H1 (cell line): Measurements from ENCODE around the gene ADCY7. TPM values are rescaled to one million over a fixed set of nuclear protein-coding genes. Genes with fewer than 3 reads are reported as not detected.
A peak's percentile ranks its signal among the peaks of the same experiment; 100 is the strongest.

Experiments
- CTCF ChIA-PET: fragments of 300-600 bp; sonication (Branson Sonifier 250); formaldehyde crosslinking; loops from one replicate; lab custom pipeline; 2021; ENCODE audit not compliant: partially characterized antibody; lab: Charles Lee
- POLR2A ChIA-PET: fragments of 300-600 bp; sonication (Branson Sonifier 250); formaldehyde crosslinking; loops from one replicate; lab custom pipeline; 2021; ENCODE audit warnings: inconsistent platforms; ENCODE audit not compliant: partially characterized antibody; lab: Charles Lee
- DNase-seq, 2 experiments: peaks; one replicate each; pipeline versions ENCODE4 v3.0.0 to v3.0.0-alpha.2; 2010 to 2022; ENCODE audit warnings: low spot score in 2 of 2, low read depth in 1 of 2, mixed read lengths in 1 of 2
- FAIRE-seq: peaks from 2 replicates; lab custom pipeline; 2011; peaks lifted over from hg19 to GRCh38; lab: Jason Lieb, UNC
- H2AFZ ChIP-seq: 2 replicates; pipeline ENCODE4 v1.8.1; 2012; ENCODE audit warnings: low read length, inconsistent platforms
- H2AK5ac ChIP-seq: 2 replicates; pipeline ENCODE4 v1.6.1; 2013; ENCODE audit warnings: low read depth, low read length
- H2BK120ac ChIP-seq: replicated peaks from 2 replicates; pipeline ENCODE3; 2013; ENCODE audit warnings: low read depth, low read length, inconsistent platforms
- H2BK12ac ChIP-seq: 2 replicates; pipeline ENCODE4 v1.6.1; 2013; ENCODE audit warnings: low read depth, low read length
- H2BK15ac ChIP-seq: 2 replicates; pipeline ENCODE4 v1.6.1; 2013; ENCODE audit warnings: low read length
- H2BK20ac ChIP-seq: 2 replicates; pipeline ENCODE4 v1.6.1; 2013; ENCODE audit warnings: low read length
- H2BK5ac ChIP-seq: 2 replicates; pipeline ENCODE4 v1.6.1; 2013; ENCODE audit warnings: low read depth, low read length
- H3K14ac ChIP-seq: 2 replicates; pipeline ENCODE4 v1.6.1; 2013; ENCODE audit warnings: inconsistent platforms; ENCODE audit not compliant: insufficient read length
- H3K18ac ChIP-seq: 2 replicates; pipeline ENCODE4 v1.6.1; 2013; ENCODE audit warnings: low read length; ENCODE audit errors: extremely low read depth
- H3K23ac ChIP-seq: 2 replicates; pipeline ENCODE4 v1.6.1; 2013; ENCODE audit warnings: inconsistent platforms; ENCODE audit not compliant: insufficient read length
- H3K23me2 ChIP-seq: 2 replicates; pipeline ENCODE4 v1.6.1; 2013; ENCODE audit warnings: low read depth, low read length
- H3K27ac ChIP-seq: 2 replicates; pipeline ENCODE4 v1.6.1; 2011; ENCODE audit warnings: low read depth, low read length, inconsistent platforms
- H3K27me3 ChIP-seq, 4 experiments: replicated peaks in 1 of 4; 1 replicate in 1 of 4; 2 replicates in 3 of 4; pipeline versions ENCODE4 v1.6.1 to v1.8.1; 2011 to 2013; ENCODE audit warnings: low read length in 3 of 4, mild to moderate bottlenecking in 3 of 4, inconsistent platforms in 2 of 4, mixed read lengths in 2 of 4, moderate library complexity in 1 of 4; ENCODE audit not compliant: control insufficient read depth in 3 of 4, insufficient read depth in 3 of 4; ENCODE audit errors: extremely low read depth in 1 of 4
- H3K36me3 ChIP-seq, 4 experiments: 2 replicates each; pipeline versions ENCODE4 v1.6.1 to v1.8.1; 2011 to 2013; ENCODE audit warnings: mild to moderate bottlenecking in 4 of 4, low read length in 3 of 4, moderate library complexity in 2 of 4, control low read depth in 1 of 4, inconsistent platforms in 1 of 4; ENCODE audit not compliant: insufficient read depth in 4 of 4, control insufficient read depth in 2 of 4
- H3K4ac ChIP-seq: replicated peaks from 2 replicates; pipeline ENCODE3; 2013; ENCODE audit warnings: low read length, low read depth, mixed read lengths, inconsistent platforms; ENCODE audit not compliant: insufficient read length
- H3K4me1 ChIP-seq, 4 experiments: replicated peaks in 1 of 4; 1 replicate in 1 of 4; 2 replicates in 3 of 4; pipeline versions ENCODE4 v1.6.1 to v1.8.1; 2011 to 2013; ENCODE audit warnings: low read length in 3 of 4, inconsistent platforms in 2 of 4, mixed read lengths in 1 of 4; ENCODE audit not compliant: insufficient read depth in 4 of 4, control insufficient read depth in 3 of 4
- H3K4me2 ChIP-seq, 2 experiments: 2 replicates each; pipeline versions ENCODE4 v1.6.1 to v1.8.1; 2011 to 2013; ENCODE audit warnings: low read depth in 2 of 2, low read length in 2 of 2, control low read depth in 1 of 2, inconsistent platforms in 1 of 2, mild to moderate bottlenecking in 1 of 2; ENCODE audit not compliant: insufficient read depth in 1 of 2
- H3K4me3 ChIP-seq, 4 experiments: fragments of 200-600, 300-600 bp in 1 of 4; sonication (generic), shearing (Covaris generic), sonication (Bioruptor Twin) in 1 of 4; 2 replicates each; pipeline versions ENCODE4 v1.5.1 to v1.8.1; 2011 to 2016; ENCODE audit warnings: low read length in 4 of 4, low read depth in 3 of 4, control low read depth in 2 of 4, inconsistent platforms in 2 of 4, mild to moderate bottlenecking in 2 of 4, mixed read lengths in 1 of 4, moderate library complexity in 1 of 4; ENCODE audit not compliant: insufficient read depth in 2 of 4; ENCODE audit errors: extremely low read depth in 1 of 4
- H3K56ac ChIP-seq: replicated peaks from 2 replicates; pipeline ENCODE3; 2013; ENCODE audit warnings: low read depth, mild to moderate bottlenecking, mixed read lengths, low read length, inconsistent platforms; ENCODE audit not compliant: insufficient read length
- H3K79me1 ChIP-seq: 2 replicates; pipeline ENCODE4 v1.6.1; 2013; ENCODE audit warnings: low read depth, low read length, control low read depth
- H3K79me2 ChIP-seq, 2 experiments: 2 replicates each; pipeline versions ENCODE4 v1.6.1 to v1.8.1; 2012 to 2013; ENCODE audit warnings: low read length in 2 of 2, mild to moderate bottlenecking in 2 of 2, inconsistent platforms in 1 of 2; ENCODE audit not compliant: insufficient read depth in 2 of 2, control insufficient read depth in 1 of 2
- H3K9ac ChIP-seq, 4 experiments: replicated peaks in 1 of 4; 1 replicate in 1 of 4; 2 replicates in 3 of 4; pipeline versions ENCODE4 v1.6.1 to v1.8.1; 2011 to 2013; ENCODE audit warnings: low read depth in 3 of 4, low read length in 3 of 4, control low read depth in 2 of 4, mild to moderate bottlenecking in 2 of 4, moderate library complexity in 2 of 4, inconsistent platforms in 1 of 4; ENCODE audit errors: extremely low read depth in 1 of 4
- H3K9me3 ChIP-seq, 2 experiments: 2 replicates each; pipeline versions ENCODE4 v1.6.1 to v1.8.1; 2012 to 2013; ENCODE audit warnings: mild to moderate bottlenecking in 2 of 2, moderate library complexity in 2 of 2, control low read depth in 1 of 2, inconsistent platforms in 1 of 2, low read depth in 1 of 2, low read length in 1 of 2, mixed read lengths in 1 of 2; ENCODE audit not compliant: insufficient read depth in 2 of 2
- H4K20me1 ChIP-seq, 2 experiments: replicated peaks in 1 of 2; 2 replicates each; pipeline versions ENCODE3 to v1.8.1; 2011 to 2013; ENCODE audit warnings: inconsistent platforms in 2 of 2, low read length in 2 of 2, mild to moderate bottlenecking in 1 of 2; ENCODE audit not compliant: insufficient read depth in 2 of 2, control insufficient read depth in 1 of 2
- H4K5ac ChIP-seq: 2 replicates; pipeline ENCODE4 v1.6.1; 2013; ENCODE audit warnings: low read length, low read depth, mixed read lengths, inconsistent platforms; ENCODE audit not compliant: insufficient read length
- H4K8ac ChIP-seq: 2 replicates; pipeline ENCODE4 v1.8.0; 2013; ENCODE audit warnings: mild to moderate bottlenecking, moderate library complexity, low read length, inconsistent platforms; ENCODE audit not compliant: insufficient read depth; ENCODE audit errors: extremely low read depth
- H4K91ac ChIP-seq: replicated peaks from 2 replicates; pipeline ENCODE3; 2013; ENCODE audit warnings: low read length, mixed read lengths, inconsistent platforms; ENCODE audit not compliant: insufficient read length
- CTCF ChIP-seq, 3 experiments: IDR thresholded peaks; 1 replicate in 2 of 3; 2 replicates in 1 of 3; pipeline versions ENCODE4 v1.5.1 to v1.6.1; 2011; ENCODE audit warnings: low read length in 3 of 3, mild to moderate bottlenecking in 3 of 3, inconsistent platforms in 2 of 3, low read depth in 1 of 3, moderate library complexity in 1 of 3; ENCODE audit not compliant: insufficient read depth in 1 of 3; ENCODE audit errors: control extremely low read depth in 1 of 3
- GTF2F1 ChIP-seq: IDR thresholded peaks from 2 replicates; pipeline ENCODE4 v1.6.1; 2012; ENCODE audit warnings: low read depth, low read length, improper control_type of control experiment, borderline replicate concordance
- WGBS, 2 experiments: shearing (Covaris generic) in 1 of 2; methylation state at CpG; one replicate each; pipeline versions ENCODE4 v1.1.6 to v1.1.7; 2013 to 2015; ENCODE audit warnings: low lambda C conversion rate in 2 of 2, mixed read lengths in 2 of 2, inconsistent platforms in 1 of 2, low coverage in 1 of 2, missing lambda C conversion rate in 1 of 2; ENCODE audit not compliant: insufficient replicate concordance in 2 of 2, insufficient coverage in 1 of 2, insufficient read length in 1 of 2; ENCODE audit errors: extremely low coverage in 1 of 2, missing lambda C conversion rate in 1 of 2; 5-methylcytosine and 5-hydroxymethylcytosine counted together
- polyA plus RNA-seq, 7 experiments: library from polyadenylated mRNA; depleted of rRNA in 3 of 7; stranded (reverse) in 5 of 7; unstranded in 2 of 7; fragments of >200 nt in 5 of 7; fragments of 200-250 nt in 2 of 7; gene quantifications; 1 replicate in 5 of 7; 2 replicates in 1 of 7; 4 replicates in 1 of 7; pipeline versions ENCODE4 v1.2.1 to v1.2.3, GENCODE V29; 2011 to 2013; ENCODE audit warnings: missing spikeins in 2 of 7, mixed read lengths in 2 of 7
- total RNA-seq: library from RNA; stranded (reverse); fragmentation: NEBNext Ultra II Directional; extraction: Animal tissue kit (Norgen Biotek cat#: 25700); gene quantifications from 2 replicates; pipeline ENCODE4 v1.2.1, GENCODE V29; 2021

Gene ADCY7
- total and polyA plus RNA-seq, 2 of the 8 experiments (the other 6 are each of a cell fraction or from before 2014, with no cell fraction given): 2.4 to 5.1 TPM

DNA sequence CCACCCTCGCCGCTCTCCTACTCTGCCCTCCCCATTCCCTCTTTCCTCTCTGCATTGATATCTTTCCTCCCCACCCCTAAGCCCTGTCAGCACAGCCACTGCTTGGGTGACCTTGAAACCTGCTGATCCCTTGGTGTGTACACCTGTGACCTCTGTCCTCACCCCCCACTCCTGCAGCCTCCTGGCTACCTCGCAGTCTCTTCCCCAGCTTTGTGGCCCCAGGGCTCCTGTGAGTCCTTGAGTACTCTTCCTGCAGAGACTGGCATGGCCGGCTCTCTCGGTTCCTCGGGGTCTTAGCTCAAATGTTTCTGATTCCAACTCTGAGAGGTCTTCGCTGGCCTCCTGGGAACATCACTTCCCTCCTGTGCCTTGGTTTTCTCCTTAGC is 31.7 kb downstream of the ADCY7 start:
- Histone ChIP-seq H3K9ac (no peak overlapping the region), H4K91ac (no peak overlapping the region), H3K4ac (no peak overlapping the region), H3K27me3 (no peaks in the 10 kb centered on the region), H3K79me1 (no peaks in the 10 kb centered on the region), H2BK5ac (no peak overlapping the region), H3K36me3 (no peaks in the 10 kb centered on the region), H3K14ac (no peak overlapping the region), H2BK20ac (no peak overlapping the region), H3K4me2 (no peak overlapping the region), H3K27ac (no peak overlapping the region), H3K56ac (no peak overlapping the region), H4K20me1 (peaks cover 0 to 2% of the 10 kb centered on the region in 2 experiments), H2BK120ac (no peak overlapping the region), H2AFZ (no peak overlapping the region), H4K5ac (no peak overlapping the region), H3K9me3 (no peaks in the 10 kb centered on the region), H2BK12ac (no peak overlapping the region), H3K18ac (no peak overlapping the region), H3K23ac (no peak overlapping the region), H2BK15ac (no peak overlapping the region), H3K4me1 (peaks cover 0 to 3% (median 0%) of the 10 kb centered on the region in 4 experiments; a peak in 1 of 7 replicates), H4K8ac (0 out of 2 replicates have a peak overlapping the region, but pooled peaks have one; percentile 29), H2AK5ac (no peak overlapping the region), H3K23me2 (no peaks in the 10 kb centered on the region), H3K4me3 (no peak overlapping the region), H3K79me2 (no peaks in the 10 kb centered on the region)
- ChIA-PET POLR2A (interaction anchor here (2.0 kb wide), 1 partner anchor 11 kb away, joined by 4 read pairs; no protein-coding TSS in a partner anchor), CTCF (interaction anchor here (0.6 to 1.5 kb wide), 2 partner anchors 46 to 50 kb away, joined by 3 read pairs; no protein-coding TSS in a partner anchor)
- FAIRE-seq (no peak), DNase-seq (no peak)
- 80% methylated on average over 5 of the region's 7 CpGs; no CpG with 5 or more reads in 1 of the 2 experiments for WGBS, 2 experiments
- TF ChIP-seq CTCF (IDR thresholded peaks at IDR 0.05; ENCODE audit: control extremely low read depth in 1 of 3, insufficient read depth in 1 of 3, low read depth in 1 of 3, low read length in 3 of 3) (no peak), GTF2F1 (no peak)
